ENCODE measurements around the gene OR52I1.

Gene OR52I1, protein sequence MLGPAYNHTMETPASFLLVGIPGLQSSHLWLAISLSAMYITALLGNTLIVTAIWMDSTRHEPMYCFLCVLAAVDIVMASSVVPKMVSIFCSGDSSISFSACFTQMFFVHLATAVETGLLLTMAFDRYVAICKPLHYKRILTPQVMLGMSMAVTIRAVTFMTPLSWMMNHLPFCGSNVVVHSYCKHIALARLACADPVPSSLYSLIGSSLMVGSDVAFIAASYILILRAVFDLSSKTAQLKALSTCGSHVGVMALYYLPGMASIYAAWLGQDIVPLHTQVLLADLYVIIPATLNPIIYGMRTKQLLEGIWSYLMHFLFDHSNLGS

DNA sequence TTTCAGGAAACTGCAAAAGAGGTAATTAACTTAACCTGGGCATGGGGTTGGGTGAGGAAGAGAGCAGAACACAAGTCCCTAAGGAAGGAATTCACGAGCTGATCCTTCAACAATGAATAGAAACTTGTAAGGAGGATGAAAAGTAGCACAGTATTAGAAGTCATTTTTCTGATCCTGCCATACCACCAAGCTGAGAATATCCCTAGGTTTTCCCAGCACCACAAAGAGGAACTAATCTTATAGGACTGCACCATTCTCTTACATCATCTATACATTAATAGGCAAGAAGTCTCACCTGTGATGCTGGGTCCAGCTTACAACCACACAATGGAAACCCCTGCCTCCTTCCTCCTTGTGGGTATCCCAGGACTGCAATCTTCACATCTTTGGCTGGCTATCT lies at the start of gene OR52I1:
Gene OR52I1 (plus strand): TSS at position 301 of the 400 bp plus-strand sequence. CDS start 0 bp downstream, at position 301.
- no peak within 1 kb of the TSS for H3K27ac ChIP-seq (ENCODE audit: low read depth, low read length)
- no peak within 1 kb of the TSS for H3K4me3 ChIP-seq (ENCODE audit: insufficient read depth, low read length, poor library complexity, severe bottlenecking)
- H3K9me2 ChIP-seq (replicated peaks; ENCODE audit: insufficient read depth, low read length): no peaks in the 10 kb centered on the region
- no peaks in the 10 kb centered on the region for H3K9me3 ChIP-seq (ENCODE audit: insufficient read depth, low read length)
- no peaks in the 10 kb centered on the region for H3K79me2 ChIP-seq (ENCODE audit: insufficient read depth, low read length)
- no peaks in the 10 kb centered on the region for H3K27me3 ChIP-seq (ENCODE audit: low read length)
- no peak within 1 kb of the TSS for H3K4me2 ChIP-seq (ENCODE audit: low read depth, low read length, poor library complexity, severe bottlenecking)
- H3K9ac ChIP-seq (ENCODE audit: low read length): no peak within 1 kb of the TSS
- H4K20me1 ChIP-seq (ENCODE audit: low read depth, low read length): no peaks in the 10 kb centered on the region
- H2AFZ ChIP-seq (ENCODE audit: low read depth, low read length, severe bottlenecking): no peak within 1 kb of the TSS
- no peaks in the 10 kb centered on the region for H3K36me3 ChIP-seq (ENCODE audit: low read length)
- TF ChIP-seq, protein P1, sequence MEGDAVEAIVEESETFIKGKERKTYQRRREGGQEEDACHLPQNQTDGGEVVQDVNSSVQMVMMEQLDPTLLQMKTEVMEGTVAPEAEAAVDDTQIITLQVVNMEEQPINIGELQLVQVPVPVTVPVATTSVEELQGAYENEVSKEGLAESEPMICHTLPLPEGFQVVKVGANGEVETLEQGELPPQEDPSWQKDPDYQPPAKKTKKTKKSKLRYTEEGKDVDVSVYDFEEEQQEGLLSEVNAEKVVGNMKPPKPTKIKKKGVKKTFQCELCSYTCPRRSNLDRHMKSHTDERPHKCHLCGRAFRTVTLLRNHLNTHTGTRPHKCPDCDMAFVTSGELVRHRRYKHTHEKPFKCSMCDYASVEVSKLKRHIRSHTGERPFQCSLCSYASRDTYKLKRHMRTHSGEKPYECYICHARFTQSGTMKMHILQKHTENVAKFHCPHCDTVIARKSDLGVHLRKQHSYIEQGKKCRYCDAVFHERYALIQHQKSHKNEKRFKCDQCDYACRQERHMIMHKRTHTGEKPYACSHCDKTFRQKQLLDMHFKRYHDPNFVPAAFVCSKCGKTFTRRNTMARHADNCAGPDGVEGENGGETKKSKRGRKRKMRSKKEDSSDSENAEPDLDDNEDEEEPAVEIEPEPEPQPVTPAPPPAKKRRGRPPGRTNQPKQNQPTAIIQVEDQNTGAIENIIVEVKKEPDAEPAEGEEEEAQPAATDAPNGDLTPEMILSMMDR (IDR thresholded peaks at IDR 0.05; ENCODE audit: insufficient read depth, low read length, poor library complexity, severe bottlenecking): no peak
- TF ChIP-seq EZH2phosphoT487 (conservative IDR thresholded peaks at IDR 0.05; ENCODE audit: low read length): no peak
- no peaks in the 10 kb centered on the region for H3F3A ChIP-seq (ENCODE audit: insufficient read depth)

DNA sequence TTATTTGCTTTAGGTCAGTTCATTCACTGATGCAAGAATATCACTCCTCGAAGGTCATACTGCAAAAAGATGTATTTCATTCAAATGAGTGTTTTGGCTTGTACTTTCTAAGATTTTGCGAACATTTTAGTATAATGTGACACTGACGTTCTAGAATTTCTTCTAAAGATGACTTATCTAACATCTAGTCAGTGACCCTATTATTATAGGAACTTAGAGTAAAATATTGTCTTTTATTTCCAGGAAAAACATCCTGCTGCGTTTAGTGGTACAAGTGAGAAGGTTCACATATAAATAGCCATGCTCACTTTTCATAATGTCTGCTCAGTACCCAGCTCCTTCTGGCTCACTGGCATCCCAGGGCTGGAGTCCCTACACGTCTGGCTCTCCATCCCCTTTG lies 48.9 kb upstream of the OR52I1 start, which contains the start of gene OR52M1:
Gene OR52M1 (plus strand): TSS at position 301 of the 400 bp plus-strand sequence. CDS start 0 bp downstream, at position 301.
- Histone ChIP-seq H3K36me3 (ENCODE audit: low read length) (no peaks in the 10 kb centered on the region), H3F3A (ENCODE audit: insufficient read depth) (no peaks in the 10 kb centered on the region), H3K4me3 (ENCODE audit: insufficient read depth, low read length, poor library complexity, severe bottlenecking) (no peak within 1 kb of the TSS), H3K79me2 (ENCODE audit: insufficient read depth, low read length) (no peaks in the 10 kb centered on the region), H2AFZ (ENCODE audit: low read depth, low read length, severe bottlenecking) (no peak within 1 kb of the TSS), H3K27ac (ENCODE audit: low read depth, low read length) (no peak within 1 kb of the TSS), H3K27me3 (ENCODE audit: low read length) (no peaks in the 10 kb centered on the region), H4K20me1 (ENCODE audit: low read depth, low read length) (no peaks in the 10 kb centered on the region), H3K9ac (ENCODE audit: low read length) (no peak within 1 kb of the TSS), H3K9me3 (ENCODE audit: insufficient read depth, low read length) (no peaks in the 10 kb centered on the region), H3K9me2 (replicated peaks; ENCODE audit: insufficient read depth, low read length) (no peaks in the 10 kb centered on the region), H3K4me2 (ENCODE audit: low read depth, low read length, poor library complexity, severe bottlenecking) (no peak within 1 kb of the TSS)
- TF ChIP-seq, protein P1 (IDR thresholded peaks at IDR 0.05; ENCODE audit: insufficient read depth, low read length, poor library complexity, severe bottlenecking): no peak
- no peak for TF ChIP-seq EZH2phosphoT487 (conservative IDR thresholded peaks at IDR 0.05; ENCODE audit: low read length)

DNA sequence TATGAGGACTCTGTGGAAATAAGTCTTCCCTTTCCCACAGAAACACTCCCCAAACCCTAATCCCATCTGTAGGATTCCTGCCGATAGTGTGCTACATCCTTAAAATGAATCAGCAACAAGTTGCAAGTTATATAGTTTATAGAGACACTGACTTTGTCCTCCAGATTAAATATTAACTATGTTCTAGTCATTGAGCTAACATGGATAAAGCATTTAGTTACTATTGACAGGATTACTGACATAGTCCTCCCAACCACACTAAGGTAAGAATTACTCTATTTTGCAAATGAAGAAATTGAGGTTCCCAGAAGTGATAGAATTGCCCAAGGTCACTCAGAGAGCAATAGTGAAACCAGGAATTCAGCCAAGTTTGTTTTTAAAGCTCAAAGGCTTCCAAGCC lies 47.0 kb upstream of the OR52I1 start:
- H3K36me3 ChIP-seq (ENCODE audit: low read length): no peaks in the 10 kb centered on the region
- H3K4me2 ChIP-seq (ENCODE audit: low read depth, low read length, poor library complexity, severe bottlenecking): no peak overlapping the region
- H3K27me3 ChIP-seq (ENCODE audit: low read length): no peaks in the 10 kb centered on the region
- no peaks in the 10 kb centered on the region for H4K20me1 ChIP-seq (ENCODE audit: low read depth, low read length)
- TF ChIP-seq EZH2phosphoT487 (conservative IDR thresholded peaks at IDR 0.05; ENCODE audit: low read length): no peak
- TF ChIP-seq, protein P1 (IDR thresholded peaks at IDR 0.05; ENCODE audit: insufficient read depth, low read length, poor library complexity, severe bottlenecking): no peak
- no peaks in the 10 kb centered on the region for H3F3A ChIP-seq (ENCODE audit: insufficient read depth)
- H3K79me2 ChIP-seq (ENCODE audit: insufficient read depth, low read length): no peaks in the 10 kb centered on the region
- H3K27ac ChIP-seq (ENCODE audit: low read depth, low read length): no peak overlapping the region
- H3K9me2 ChIP-seq (replicated peaks; ENCODE audit: insufficient read depth, low read length): no peaks in the 10 kb centered on the region
- H3K9ac ChIP-seq (ENCODE audit: low read length): no peak overlapping the region
- no peak overlapping the region for H2AFZ ChIP-seq (ENCODE audit: low read depth, low read length, severe bottlenecking)
- H3K4me3 ChIP-seq (ENCODE audit: insufficient read depth, low read length, poor library complexity, severe bottlenecking): no peak overlapping the region
- no peaks in the 10 kb centered on the region for H3K9me3 ChIP-seq (ENCODE audit: insufficient read depth, low read length)
